ENCODE results near the gene LSM14B.

DNA sequence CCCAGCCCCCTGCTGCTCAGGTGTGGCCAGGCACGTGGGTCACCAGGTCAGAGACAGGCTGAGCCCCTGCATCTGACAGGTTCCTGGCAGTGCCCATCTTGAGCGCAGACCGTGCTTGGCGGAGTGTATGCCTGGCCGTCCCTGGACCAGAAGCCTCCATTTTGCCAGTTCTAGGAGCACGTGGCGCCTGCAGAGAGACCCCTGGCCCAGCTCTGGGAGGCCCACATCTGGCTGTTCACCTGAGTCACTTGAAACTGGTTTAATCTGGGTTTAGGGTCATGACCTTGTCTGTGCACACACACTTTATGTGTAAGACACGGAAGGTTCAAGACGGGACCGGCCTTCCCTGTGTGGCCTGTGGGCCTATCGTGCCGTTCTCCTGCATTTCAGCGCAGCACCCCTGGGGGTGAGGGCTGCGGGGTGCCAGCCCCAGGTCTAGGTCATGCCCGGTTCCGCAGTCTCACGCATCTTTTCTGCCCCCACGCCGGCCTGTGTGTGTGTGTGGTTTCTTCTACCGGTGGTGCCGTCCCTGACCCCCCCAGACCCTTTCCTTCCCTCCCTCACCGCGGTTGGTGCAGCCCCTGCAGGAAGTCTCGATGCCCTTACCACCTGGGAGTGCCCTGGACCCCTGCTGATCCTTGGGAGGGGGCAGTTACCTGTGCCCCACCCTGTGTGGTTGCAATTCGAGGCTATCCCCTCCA is 35.3 kb downstream of the LSM14B start:
- TF ChIP-seq, protein P1, sequence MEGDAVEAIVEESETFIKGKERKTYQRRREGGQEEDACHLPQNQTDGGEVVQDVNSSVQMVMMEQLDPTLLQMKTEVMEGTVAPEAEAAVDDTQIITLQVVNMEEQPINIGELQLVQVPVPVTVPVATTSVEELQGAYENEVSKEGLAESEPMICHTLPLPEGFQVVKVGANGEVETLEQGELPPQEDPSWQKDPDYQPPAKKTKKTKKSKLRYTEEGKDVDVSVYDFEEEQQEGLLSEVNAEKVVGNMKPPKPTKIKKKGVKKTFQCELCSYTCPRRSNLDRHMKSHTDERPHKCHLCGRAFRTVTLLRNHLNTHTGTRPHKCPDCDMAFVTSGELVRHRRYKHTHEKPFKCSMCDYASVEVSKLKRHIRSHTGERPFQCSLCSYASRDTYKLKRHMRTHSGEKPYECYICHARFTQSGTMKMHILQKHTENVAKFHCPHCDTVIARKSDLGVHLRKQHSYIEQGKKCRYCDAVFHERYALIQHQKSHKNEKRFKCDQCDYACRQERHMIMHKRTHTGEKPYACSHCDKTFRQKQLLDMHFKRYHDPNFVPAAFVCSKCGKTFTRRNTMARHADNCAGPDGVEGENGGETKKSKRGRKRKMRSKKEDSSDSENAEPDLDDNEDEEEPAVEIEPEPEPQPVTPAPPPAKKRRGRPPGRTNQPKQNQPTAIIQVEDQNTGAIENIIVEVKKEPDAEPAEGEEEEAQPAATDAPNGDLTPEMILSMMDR (IDR thresholded peaks at IDR 0.05) = no peak
- TF ChIP-seq POLR2A (IDR thresholded peaks at IDR 0.05) = no peak

Data from vagina (tissue), 2 donors.